Stimulated activated CD8-positive, alpha-beta memory T cell treated with anti-CD3 and anti-CD28 coated beads, Interleukin-15, amount 100 ng/mL, for 4 hours (primary cell): Measurements from ENCODE around the gene SMOC2.

Experiments used
- DNase-seq, 2 donors: peaks; one replicate each; pipeline ENCODE4 v3.0.0-alpha.2; 2020; ENCODE audit warnings: low read depth in 2 of 2

SMOC2 gene

GRCh38 chr6:168442646-168443045 lies 1.7 kb downstream of the SMOC2 start:
- no peak for DNase-seq

GRCh38 chr6:168447282-168447681 lies 6.3 kb downstream of the SMOC2 start:
- DNase-seq, result no peak

GRCh38 chr6:168447700-168448099 lies 6.7 kb downstream of the SMOC2 start:
- no peak for DNase-seq

GRCh38 chr6:168448243-168448855 lies 7.4 kb downstream of the SMOC2 start:
- no peak for DNase-seq

GRCh38 chr6:168450917-168451316 lies 9.9 kb downstream of the SMOC2 start:
- no peak for DNase-seq

GRCh38 chr6:168451805-168452517 lies 11.0 kb downstream of the SMOC2 start:
- no peak for DNase-seq

GRCh38 chr6:168452685-168453377 lies 11.8 kb downstream of the SMOC2 start:
- DNase-seq, result no peak

- no peak for DNase-seq
Measured at GRCh38 chr6:168455847-168456530, 15.0 kb downstream of the SMOC2 start.

- no peak for DNase-seq
Measured at GRCh38 chr6:168456907-168457652, 16.1 kb downstream of the SMOC2 start.

- no peak for DNase-seq
Measured at GRCh38 chr6:168457653-168457934, 16.6 kb downstream of the SMOC2 start.

GRCh38 chr6:168458101-168458500 lies 17.1 kb downstream of the SMOC2 start:
- no peak for DNase-seq

- DNase-seq, result no peak
Measured at GRCh38 chr6:168459572-168459971, 18.6 kb downstream of the SMOC2 start.

GRCh38 chr6:168462289-168462853 lies 21.4 kb downstream of the SMOC2 start:
- no peak for DNase-seq

GRCh38 chr6:168464546-168464945 lies 23.6 kb downstream of the SMOC2 start:
- DNase-seq, result no peak

GRCh38 chr6:168468045-168468444 lies 27.1 kb downstream of the SMOC2 start:
- no peak for DNase-seq

GRCh38 chr6:168469521-168469920 lies 28.5 kb downstream of the SMOC2 start:
- DNase-seq, result no peak

- no peak for DNase-seq
Measured at GRCh38 chr6:168469926-168470325, 28.9 kb downstream of the SMOC2 start.

- DNase-seq, result no peak
Measured at GRCh38 chr6:168472363-168472762, 31.4 kb downstream of the SMOC2 start.

GRCh38 chr6:168473197-168473596 lies 32.2 kb downstream of the SMOC2 start:
- no peak for DNase-seq

GRCh38 chr6:168475188-168476013 lies 34.4 kb downstream of the SMOC2 start:
- no peak for DNase-seq

- no peak for DNase-seq
Measured at GRCh38 chr6:168479421-168479820, 38.4 kb downstream of the SMOC2 start.
